NCI-H1694 treated with DMSO at 0.1 percent for 48 hours (cell line): ENCODE data around the gene DSCAM.
A peak's percentile ranks its signal among the peaks of the same experiment; 100 is the strongest.
"Not testable (repeated sequence)": the region's sequence is repeated elsewhere in the genome, so short reads cannot be mapped to it uniquely, and the experiment has no call there.

Source experiments
- DNase-seq: peaks from one replicate; lab custom pipeline; 2025; lab: John Stamatoyannopoulos, UW

DSCAM gene

GRCh38 chr21:40461008-40461407, 385.9 kb downstream of the DSCAM start:
- DNase-seq: no peak

GRCh38 chr21:40457741-40458140, 389.2 kb downstream of the DSCAM start:
- DNase-seq: no peak

GRCh38 chr21:40454057-40454456, 392.9 kb downstream of the DSCAM start:
- no peak for DNase-seq

- no peak for DNase-seq
Observed at GRCh38 chr21:40453183-40453582, 393.8 kb downstream of the DSCAM start.

- no peak for DNase-seq
Observed at GRCh38 chr21:40452548-40452947, 394.4 kb downstream of the DSCAM start.

- DNase-seq: no peak
Observed at GRCh38 chr21:40447016-40447415, 399.9 kb downstream of the DSCAM start.

- DNase-seq: no peak
Observed at GRCh38 chr21:40445349-40445921, 401.5 kb downstream of the DSCAM start.

- not testable (repeated sequence) for DNase-seq
Observed at GRCh38 chr21:40439581-40439980, 407.4 kb downstream of the DSCAM start.

GRCh38 chr21:40438616-40439015, 408.3 kb downstream of the DSCAM start:
- DNase-seq: no peak

- no peak for DNase-seq
Observed at GRCh38 chr21:40436261-40436660, 410.7 kb downstream of the DSCAM start.

- peak; percentile 13 for DNase-seq
Observed at GRCh38 chr21:40433538-40433937, 413.4 kb downstream of the DSCAM start.

GRCh38 chr21:40425981-40426380, 421.0 kb downstream of the DSCAM start:
- DNase-seq: no peak

GRCh38 chr21:40422896-40423635, 423.9 kb downstream of the DSCAM start:
- no peak for DNase-seq

GRCh38 chr21:40421121-40421520, 425.8 kb downstream of the DSCAM start:
- DNase-seq: no peak

- no peak for DNase-seq
Observed at GRCh38 chr21:40416572-40416971, 430.4 kb downstream of the DSCAM start.

- DNase-seq: no peak
Observed at GRCh38 chr21:40408561-40408960, 438.4 kb downstream of the DSCAM start.

- DNase-seq: no peak
Observed at GRCh38 chr21:40404396-40404800, 442.6 kb downstream of the DSCAM start.

- no peak for DNase-seq
Observed at GRCh38 chr21:40402884-40403582, 443.9 kb downstream of the DSCAM start.

GRCh38 chr21:40395732-40396131, 451.2 kb downstream of the DSCAM start:
- no peak for DNase-seq

GRCh38 chr21:40393066-40393465, 453.9 kb downstream of the DSCAM start:
- DNase-seq: no peak

GRCh38 chr21:40388046-40388445, 458.9 kb downstream of the DSCAM start:
- no peak for DNase-seq

- no peak for DNase-seq
Observed at GRCh38 chr21:40386981-40387747, 459.8 kb downstream of the DSCAM start.
